Keratinocyte (primary cell): ENCODE measurements around the gene GXYLT2.

Source experiments
- CTCF ChIP-seq, 3 experiments: IDR thresholded peaks in 1 of 3; conservative IDR thresholded peaks in 1 of 3; optimal IDR thresholded peaks in 1 of 3; 2 replicates in 2 of 3; 3 replicates in 1 of 3; pipeline versions ENCODE3 to v1.5.1; 2011; ENCODE audit warnings: low read length in 3 of 3, mild to moderate bottlenecking in 3 of 3, moderate library complexity in 2 of 3, control low read depth in 1 of 3, inconsistent platforms in 1 of 3; ENCODE audit not compliant: insufficient read depth in 2 of 3; ENCODE audit errors: extremely low read depth in 1 of 3
- EZH2 ChIP-seq: IDR thresholded peaks from one replicate; pipeline ENCODE4 v1.6.1; 2012; ENCODE audit warnings: inconsistent platforms, mild to moderate bottlenecking, low read length, moderate library complexity

GRCh38 chr3:72991522-72991921, 103.7 kb downstream of the GXYLT2 start:
- TF ChIP-seq EZH2 (no peak), CTCF (optimal IDR thresholded peaks at IDR 0.05 in 1 of 3, IDR thresholded peaks at IDR 0.05 in 1 of 3, conservative IDR thresholded peaks at IDR 0.05 in 1 of 3; ENCODE audit: extremely low read depth in 1 of 3, insufficient read depth in 2 of 3, low read length in 3 of 3) (no peak)
